Measurements from ENCODE around the gene LRRC4C.

LRRC4C gene

DNA sequence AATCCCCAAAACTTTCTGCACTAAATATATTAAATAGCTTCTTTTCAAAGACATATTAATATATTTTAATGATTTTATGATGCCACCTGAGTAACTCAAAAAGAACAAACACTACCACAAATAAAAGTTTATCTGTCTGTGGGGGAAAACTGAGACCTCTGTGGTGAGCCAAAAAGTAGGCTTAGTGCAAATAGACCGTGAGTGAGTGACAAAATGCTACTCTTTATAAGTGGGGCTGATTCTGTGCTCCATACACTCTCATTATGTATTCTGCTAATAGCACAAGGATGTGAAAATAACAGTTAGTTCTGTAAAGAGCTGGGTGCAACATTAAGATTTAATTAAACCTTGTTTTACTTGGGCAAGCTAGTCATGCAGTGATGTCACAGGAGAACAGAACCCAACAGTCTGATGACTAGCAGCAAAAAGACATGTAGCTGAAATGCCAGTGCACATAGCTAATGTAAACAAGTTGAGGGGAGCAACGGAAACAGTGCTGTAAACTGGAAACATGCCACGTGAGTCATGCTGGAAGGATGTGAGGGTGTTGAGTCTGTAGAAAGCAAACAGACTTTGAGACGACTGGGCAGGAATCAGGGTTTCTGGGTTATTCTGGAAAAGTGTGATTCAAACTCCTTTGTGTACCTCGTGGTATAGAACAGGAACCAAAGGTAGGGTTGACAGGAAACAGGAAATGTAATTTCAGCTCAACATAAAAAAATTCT is 1130.4 kb downstream of the LRRC4C start:
- DNase-seq: no peak

DNA sequence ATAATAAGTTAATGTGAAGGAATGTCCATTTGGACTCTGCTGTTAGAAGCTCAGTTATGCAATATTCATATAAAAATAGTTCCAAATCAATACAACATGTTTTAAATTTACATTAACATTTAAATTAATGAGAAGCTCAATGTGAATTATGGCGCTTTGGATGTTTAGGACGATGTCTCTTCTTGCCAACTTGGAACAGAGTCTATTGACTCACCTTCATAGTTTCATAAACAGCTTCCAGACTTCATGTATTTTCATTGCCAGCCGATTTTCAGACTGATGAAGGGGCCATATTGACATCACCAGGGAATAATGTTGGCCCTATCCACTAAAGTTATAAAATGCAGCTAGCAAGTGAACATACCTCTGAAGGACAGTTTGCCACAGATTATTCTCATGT is 1136.2 kb downstream of the LRRC4C start:
- no peak for DNase-seq

DNA sequence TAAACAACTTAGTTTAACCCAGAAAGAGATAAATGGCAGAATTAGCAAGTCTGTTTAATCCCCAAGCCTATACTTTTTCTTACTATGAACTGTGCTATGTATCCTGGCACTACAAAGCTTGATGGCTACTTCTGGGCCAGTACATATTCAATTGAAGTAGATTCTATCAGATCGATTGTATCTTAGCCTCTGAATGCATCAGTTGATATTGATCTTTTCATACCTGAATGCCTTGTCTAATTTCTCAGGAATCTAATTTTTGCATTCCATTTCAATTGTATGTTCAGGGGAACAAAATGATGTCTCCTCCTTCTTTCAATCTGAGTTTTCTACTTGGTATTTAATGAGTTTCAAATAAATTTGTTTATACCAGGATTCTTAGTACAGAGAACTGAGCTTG is 1137.9 kb downstream of the LRRC4C start:
- DNase-seq: no peak

DNA sequence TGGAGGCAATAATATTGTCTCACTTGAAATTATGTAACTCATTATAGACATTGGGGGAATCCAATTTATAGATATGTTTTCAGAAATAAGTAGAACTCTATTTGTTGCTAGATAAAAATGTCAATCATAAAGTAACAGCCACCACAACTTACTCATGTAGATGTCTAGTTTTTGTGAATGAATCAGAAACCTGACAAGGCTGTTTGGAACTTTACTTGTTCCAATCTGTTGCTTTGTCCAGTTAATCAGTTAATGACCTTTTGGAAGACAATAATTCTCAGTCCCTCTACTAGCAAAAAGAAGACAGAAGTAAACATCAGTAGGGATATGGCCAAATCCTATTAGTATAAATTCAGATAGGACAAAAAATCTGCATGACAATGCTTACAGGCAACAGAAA is 1143.3 kb downstream of the LRRC4C start:
- DNase-seq: no peak

DNA sequence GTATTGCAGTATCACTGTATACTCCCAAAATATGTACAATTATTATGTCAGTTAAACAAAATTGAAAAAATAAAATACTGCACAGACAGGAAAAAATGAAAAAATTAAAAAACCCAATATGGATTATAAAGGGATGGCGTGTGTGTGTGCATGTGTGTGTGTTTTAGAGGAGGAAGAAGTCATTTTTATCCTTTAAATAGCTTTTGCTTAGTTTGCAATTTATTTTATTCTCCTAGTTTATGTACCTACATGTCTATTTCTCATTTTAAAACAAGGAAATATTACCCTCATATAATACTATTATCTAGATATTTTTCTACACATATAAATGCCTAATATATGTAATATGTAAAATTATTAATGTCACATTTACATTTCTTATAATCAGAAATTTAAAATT is 1144.3 kb downstream of the LRRC4C start:
- DNase-seq: no peak

DNA sequence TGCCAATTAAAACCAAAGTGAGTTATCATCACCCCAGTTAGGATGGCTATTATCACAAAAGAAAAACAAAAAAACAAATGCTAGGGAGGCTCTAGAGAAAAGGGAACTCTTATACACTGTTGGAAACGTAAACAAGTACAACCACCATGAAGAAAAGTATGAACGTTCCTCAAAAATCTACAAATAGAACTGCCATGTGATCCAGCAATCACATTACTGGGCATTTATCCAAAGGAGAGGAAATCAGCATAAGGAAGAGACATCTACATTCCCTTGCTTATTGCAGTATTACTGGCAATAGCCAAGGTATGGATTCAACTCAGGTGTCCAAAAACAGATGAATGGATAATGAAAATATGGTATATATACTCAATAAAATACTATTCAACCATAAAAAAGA is 1145.1 kb downstream of the LRRC4C start:
- no peak for DNase-seq

DNA sequence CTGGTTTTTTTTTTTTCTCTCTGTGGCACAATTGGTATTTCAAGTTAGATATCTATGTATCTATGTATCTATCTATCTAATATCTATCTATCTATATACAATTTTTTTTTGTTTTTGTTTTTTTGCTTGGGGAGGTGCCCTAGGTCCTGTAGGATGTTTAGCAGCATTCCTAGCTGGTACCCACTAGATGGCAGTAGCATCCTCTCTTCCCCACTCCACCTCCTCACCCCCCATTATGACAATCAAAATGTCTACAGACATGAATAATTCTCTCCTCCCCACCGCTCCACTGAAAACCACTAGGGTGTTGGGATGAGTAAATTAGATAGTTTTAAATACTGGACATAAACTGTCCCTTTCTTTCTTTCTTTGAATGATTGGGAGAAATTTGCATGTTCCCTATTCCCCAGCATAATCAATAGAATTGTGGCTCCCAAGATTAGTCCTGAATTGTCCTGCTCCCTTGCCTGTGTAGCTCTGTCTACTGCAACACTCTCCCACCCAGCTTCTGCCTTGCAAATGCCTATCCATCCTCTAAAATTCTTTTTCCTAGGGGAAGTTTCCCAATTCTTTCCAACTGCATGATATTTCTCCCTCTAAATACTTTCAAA is 1152.4 kb downstream of the LRRC4C start:
- DNase-seq: peak; percentile 73

DNA sequence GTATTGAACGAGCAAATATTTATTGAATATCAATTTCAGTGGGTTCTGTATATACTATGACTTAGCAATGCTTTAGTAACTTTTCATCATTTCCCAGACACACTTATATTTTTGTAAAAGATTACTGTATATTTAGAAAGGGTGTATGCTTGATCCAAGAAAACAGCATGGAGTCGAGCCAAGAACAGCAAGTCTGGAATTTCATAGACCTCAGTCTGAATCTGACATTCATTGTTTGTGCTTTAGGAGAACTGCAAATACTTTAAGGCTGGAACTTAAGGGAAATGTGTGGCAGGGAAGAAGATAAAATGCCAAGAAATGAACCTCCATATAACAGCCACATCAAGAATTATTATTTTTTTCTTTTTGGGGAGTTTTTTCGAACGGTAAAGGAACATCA is 1156.8 kb downstream of the LRRC4C start:
- no peak for DNase-seq

DNA sequence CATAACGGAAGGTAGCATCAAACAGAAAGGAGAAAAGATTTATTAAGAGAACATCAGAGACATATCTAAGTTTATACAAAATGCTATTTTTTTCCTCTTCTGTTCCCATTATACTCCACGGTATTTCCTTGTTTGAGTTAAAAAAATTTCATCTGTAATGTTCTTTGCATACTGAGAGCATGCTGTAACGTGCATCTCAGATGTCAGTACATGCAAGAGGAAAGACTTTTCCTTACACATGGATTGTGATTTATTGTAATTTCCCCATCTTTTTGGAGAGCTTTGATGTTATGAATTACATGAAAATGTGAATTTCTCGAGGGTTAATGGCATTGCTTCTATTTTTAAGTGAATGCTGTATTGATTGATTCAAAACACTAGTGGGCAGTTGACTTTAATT is 1164.0 kb downstream of the LRRC4C start:
- no peak for DNase-seq

DNA sequence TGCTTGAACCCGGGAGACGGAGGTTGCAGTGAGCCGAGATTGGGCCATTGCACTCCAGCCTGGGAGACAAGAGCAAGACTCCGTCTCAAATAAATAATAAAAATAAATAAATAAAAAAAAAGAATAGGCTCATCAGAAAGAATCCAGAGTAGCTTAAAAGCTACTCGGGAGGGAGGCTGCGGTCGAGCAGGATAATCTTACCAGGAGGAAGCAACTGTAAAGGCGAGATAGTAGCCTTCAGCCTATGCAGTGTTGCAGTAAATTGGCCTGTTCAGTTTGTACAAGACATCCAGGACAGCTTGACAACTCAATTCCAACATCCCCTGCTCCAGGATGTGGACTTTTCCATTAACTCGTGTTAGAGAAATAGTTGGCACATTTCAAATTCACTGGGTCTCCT is 1164.7 kb downstream of the LRRC4C start:
- no peak for DNase-seq

DNA sequence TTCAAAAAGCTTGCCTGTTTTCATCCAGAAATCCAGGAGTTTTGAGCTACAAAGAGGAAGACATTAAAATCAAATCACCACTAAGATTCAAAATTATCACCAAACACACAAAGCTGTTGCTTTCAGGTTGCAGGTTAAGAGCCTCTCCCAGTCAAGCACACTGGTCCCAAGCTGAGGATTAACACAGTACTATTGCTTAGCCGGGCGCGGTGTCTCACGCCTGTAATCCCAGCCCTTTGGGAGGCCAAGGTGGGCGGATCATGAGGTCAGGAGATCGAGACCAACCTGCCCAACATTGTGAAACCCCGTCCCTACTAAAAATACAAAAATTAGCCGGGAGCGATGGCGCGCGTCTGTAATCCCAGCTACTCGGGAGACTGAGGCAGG is 1165.1 kb downstream of the LRRC4C start:
- no peak for DNase-seq

DNA sequence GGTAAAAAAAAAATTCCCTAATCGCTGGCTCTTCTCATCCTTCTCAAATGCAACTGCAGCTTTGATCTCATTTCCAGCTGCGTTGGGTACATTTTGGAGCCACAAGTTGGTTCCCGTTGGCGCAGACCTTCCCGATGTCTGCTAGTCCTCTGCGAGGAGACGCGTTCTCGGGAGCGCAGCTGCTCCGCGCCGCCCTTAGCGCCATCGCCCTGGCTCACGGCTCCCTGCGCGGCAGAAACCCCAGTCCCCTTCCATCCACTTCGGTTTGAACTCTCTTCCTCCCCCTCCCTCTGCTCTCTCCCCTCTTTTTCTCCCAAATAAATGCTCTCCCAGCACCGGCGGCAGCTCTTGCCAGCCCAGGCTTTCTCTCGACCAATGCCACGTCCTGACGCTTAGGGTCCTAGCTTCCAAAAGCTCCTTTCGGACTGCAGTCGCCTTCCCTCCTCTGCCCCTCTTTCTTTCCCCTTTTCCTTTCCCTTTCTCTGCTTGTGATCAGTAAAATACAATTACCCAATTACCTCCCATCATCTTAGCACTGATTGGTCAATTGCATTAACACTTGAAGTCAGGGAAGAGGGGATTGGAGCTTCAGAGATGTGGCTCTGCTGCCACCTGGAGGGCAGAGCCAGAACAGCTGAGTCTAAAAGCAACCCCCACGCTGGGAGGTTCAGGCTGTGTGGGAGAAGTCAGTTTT is 1165.7 kb downstream of the LRRC4C start:
- DNase-seq: peak; percentile 92

DNA sequence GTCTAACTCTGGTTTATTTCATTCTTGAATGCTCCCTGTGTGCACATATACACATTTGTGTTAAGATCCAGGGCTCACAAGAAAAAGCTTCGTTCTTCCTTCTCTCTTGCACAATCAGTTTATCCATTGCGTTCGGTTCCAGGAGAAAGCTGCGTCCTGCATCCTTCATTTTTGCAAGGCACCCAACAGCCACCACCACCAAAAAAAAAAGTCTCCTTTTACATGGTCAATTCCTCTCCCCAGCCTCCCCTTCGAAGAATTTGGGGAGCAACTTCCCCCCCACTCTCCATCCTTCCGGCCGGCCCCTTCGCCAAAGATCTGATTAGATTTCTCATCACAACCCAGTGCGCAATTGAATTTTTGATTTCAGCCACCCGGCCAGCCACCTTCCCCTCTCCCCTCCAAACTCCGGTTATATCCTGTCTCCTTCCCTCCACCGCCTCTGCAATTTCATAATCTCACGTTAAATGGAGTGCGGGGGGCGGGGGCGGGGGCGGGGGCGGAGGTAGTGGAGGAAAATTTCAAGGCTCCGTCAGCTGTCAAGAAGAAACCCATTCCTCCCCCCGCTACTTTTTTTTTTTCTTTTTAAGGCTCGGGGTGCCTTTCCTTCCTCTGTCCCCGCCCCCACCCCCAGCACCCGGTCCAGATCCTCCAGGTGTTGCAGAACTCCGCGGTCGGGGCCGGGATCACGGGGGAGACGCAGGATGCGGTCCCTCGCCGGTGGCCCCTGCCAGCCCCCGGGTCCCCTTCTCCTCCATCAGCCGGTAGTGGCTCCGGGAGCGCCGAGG is 1166.5 kb downstream of the LRRC4C start:
- DNase-seq: peak; percentile 30

DNA sequence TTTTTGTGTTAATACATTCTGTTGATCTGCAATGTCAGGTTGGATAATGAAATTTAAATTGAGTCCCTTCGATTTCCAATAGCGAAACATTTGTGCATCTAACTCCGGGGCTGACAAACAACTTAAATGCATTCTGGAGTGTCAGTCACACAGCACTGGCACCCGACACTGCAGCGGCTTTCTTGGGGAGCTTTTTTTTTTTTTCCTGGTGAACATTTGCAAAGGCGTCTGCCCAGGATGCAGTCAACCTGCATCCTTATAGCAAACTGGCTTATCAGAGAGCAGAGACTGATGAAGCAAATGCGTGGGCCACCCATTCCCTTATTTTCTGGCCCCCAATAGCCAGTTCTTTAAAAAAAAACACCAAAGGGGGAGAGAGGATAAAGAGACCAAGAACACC is 1167.7 kb downstream of the LRRC4C start:
- no peak for DNase-seq

DNA sequence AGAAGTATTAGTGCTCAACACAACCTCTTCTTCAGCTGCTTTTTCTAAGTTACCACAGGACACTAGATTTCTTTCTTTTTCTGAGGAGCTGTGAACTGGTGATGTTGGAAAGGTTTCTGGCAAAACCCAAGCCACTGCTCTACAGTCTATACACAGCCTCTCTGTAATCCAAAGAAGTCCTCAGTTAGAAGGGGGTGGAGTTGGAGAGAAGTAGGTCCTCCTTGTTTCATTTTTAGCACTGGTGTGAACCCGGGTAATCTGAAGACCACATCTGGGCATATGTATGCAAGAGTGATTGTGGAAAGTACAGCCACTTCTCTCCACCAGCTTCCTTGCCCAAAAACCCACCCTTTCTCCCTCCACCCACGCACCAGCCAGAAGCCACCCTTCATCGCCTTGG is 1168.1 kb downstream of the LRRC4C start:
- DNase-seq: no peak

DNA sequence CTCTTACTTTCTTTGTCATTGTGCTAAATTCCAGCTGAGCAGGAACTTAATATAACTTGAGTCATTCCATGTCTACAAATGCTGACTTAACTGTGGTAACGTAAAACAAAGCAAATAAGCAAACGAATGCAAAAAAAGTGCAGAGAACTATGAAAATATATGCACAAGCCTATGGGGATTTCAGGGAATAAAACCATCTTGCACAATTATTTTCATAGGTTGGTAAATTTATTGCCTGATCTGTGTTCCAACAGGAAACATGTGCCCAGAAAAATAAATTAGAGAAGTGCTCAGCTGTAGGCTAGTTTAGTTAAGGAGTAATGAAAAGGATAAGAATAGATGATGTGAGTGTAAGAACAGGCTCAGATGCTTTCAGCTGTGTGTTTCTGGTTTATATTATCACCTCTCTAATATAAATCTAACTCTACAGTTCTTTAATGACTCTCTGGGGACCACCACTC is 1169.3 kb downstream of the LRRC4C start:
- DNase-seq: peak; percentile 69

DNA sequence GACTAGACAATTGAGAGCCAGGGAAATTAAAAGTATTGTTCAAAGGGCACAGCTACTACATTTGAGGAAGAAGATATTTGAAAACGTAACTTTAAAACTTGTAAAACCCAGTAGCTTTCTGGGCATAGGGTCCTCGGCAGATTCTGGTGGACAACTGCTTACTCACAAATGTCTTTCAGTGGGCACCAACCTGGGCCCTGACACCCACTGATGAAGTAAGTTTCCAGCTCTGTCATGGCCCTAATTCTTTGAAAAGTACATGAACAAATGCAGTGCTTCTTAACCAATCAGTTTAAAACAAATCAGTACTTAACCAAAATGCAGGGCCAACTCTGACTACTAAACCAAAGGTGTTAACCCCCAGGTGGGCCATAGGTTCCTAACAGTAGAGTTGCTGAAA is 1170.1 kb downstream of the LRRC4C start:
- DNase-seq: no peak

DNA sequence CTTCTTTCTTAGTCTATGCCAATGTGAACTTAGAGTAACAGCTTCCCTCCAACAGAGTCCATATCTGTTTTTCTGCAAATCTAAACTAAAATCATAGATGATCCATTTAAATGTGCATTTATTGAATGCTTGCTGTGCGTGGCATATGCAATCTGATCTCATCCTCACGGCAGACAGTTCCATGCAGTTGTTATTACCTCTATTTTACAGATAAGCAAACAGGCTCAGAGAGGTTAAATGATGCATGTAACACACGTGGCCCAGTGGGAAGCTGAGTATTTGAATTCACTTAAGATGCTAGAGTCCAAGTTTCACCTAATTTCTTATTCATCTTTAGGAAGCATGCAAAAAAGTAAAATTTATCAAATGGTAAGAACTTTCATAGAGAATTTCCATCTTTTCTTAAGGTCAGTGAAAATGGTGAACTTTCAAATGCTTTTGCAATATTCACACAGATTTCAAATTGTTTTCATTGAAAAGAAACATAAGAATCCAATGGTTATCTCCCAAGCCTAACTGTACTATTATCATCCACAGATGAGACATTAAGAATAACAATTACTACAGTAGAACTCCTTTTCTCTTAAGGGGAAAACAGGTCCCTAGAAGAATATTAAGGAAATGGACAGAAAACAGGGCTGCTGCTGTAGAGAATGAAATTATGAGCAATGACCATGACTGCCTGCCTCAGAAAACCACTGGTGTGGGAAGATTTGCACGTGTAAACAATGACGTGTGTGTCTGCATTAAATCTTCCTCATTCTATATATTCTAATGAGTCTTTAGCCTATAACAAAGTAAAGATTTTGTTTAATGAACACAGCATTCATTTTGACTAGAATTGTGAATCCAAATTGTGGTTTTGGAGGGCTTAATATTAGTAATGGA is 1171.3 kb downstream of the LRRC4C start:
- no peak for DNase-seq

DNA sequence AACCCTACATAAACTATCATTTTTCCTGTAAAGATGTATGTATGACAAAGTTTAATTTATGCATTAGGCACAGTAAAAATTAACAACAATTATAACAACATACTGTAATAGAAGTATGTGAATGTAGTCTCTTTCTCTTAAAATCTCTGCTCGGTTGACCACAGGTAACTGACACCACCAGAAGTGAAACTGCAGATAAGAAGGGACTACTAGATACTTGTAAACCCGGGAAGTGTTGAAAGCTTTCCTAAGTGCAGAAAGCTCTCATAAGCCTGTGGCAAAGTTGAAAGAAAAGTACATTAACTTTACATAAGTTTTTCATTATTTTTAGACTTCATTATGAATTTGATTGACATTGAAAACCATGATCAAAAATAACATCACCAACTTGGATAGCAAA is 1173.3 kb downstream of the LRRC4C start:
- no peak for DNase-seq

DNA sequence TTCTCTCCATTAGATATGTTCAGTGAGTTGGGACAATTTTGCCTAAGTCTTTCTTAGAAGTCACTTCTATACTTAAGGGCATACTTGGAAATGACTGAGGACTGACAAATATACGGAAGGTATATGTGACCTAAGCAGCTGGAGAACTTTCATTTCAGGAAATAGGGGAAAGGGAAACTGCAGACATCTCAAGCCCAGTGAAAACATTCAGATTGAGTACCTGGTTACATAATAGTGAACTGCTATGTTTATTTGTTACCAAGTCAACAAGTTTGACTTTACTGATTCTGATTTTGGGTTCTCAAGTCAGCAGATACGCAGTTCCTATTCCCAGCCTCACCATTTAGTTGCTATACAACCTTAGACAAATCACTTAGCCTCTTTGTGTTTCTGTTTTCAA is 1173.9 kb downstream of the LRRC4C start:
- DNase-seq: no peak

DNA sequence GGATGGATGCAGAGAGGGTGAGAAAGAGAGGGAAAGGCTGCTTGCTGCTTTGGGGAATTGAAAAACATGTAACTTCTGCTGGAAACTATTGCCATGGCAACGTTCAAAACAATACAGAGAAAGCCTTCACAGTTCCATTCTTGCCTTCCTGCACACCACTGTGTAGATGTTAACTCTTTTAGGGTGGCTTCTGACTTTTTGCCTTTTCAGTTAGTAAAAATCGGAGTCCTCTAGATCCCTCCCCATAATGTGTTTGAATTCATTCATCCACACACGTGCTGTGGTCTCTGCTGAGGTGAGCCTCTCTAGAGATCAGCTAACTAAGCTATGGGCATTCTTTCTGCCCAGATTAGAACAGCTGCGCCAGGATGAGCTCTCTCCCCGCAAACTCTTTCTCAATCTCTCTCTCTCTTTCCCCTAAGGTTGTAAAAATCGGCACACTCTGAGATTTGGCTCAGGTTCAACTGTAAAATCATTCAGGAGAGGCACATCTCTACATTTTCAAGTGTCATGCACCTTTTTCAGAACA is 1178.3 kb downstream of the LRRC4C start:
- DNase-seq: peak; percentile 13
